Adrenal gland (tissue), 5 donors: ENCODE results near the gene TCF4.

Source experiments
- CTCF ChIP-seq, 6 experiments: fragments of 450-650 bp in 4 of 6; fragments of 200-600 bp in 2 of 6; sonication (generic) in 1 of 6; IDR thresholded peaks; 1 replicate in 5 of 6; 2 replicates in 1 of 6; pipeline versions ENCODE4 v1.5.1 to v1.8.0; 2016 to 2021; ENCODE audit warnings: antibody characterized with exemption in 6 of 6, mild to moderate bottlenecking in 2 of 6, moderate library complexity in 1 of 6
- POLR2A ChIP-seq, 2 donors: fragments of 450-650 bp; IDR thresholded peaks; one replicate each; pipeline ENCODE4 v1.6.1; 2017; ENCODE audit warnings: antibody characterized with exemption in 2 of 2, mild to moderate bottlenecking in 2 of 2, moderate library complexity in 1 of 2
- donor health status: DM: no; HTN: no; CAD: no.

DNA sequence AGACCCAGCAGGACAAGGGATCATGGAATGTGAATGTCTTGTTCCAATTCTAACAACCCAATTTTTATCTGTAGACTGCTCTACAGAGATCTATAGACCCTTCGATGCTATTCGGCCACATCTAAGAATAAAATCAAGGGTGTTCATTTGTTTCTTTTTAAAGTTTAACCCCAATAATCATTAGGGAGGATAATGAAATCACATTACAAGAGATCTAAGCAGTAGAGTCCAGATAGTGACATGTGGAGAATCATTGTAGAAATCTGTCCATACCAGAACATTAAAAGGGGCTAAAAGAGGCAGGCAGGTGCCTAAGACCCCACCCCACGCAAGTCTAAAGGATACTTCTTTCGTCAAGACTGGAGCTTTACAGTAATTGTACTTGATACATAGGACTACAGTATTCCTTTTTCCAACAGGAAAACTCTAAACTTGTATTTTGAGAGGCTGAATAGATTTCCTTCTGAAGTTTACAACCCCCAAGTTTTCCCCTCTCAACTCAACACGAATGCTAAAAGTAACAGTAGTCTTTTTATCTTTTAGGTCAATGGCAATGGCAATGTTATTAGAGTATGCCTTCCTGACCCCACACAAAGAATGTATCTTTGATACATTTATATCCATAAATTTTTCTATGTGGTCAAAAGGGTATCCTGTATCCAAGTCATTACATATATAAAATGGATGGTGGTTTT lies 183.7 kb downstream of the TCF4 start:
- TF ChIP-seq CTCF (IDR thresholded peaks at IDR 0.05) (no peak), POLR2A (IDR thresholded peaks at IDR 0.05) (no peak)
